HepG2 (cell line): Measurements from ENCODE around the gene PRDM12. TPM values are rescaled to one million over a fixed set of nuclear protein-coding genes. Genes with fewer than 3 reads are reported as not detected.

Experiments
- AHR ChIP-seq: IDR thresholded peaks from 2 replicates; pipeline ENCODE4 v1.6.1; 2018; ENCODE audit warnings: missing genetic modification reagents, missing compliant biosample characterization
- ARID2 ChIP-seq: sonication (generic); formaldehyde crosslinking; IDR thresholded peaks from 2 replicates; pipeline ENCODE4 v1.8.1; 2022; ENCODE audit warnings: mild to moderate bottlenecking, missing genetic modification reagents, borderline replicate concordance
- ELF1 ChIP-seq: sonication (generic); formaldehyde crosslinking; IDR thresholded peaks from 2 replicates; pipeline ENCODE4 v1.4.0; 2020; ENCODE audit warnings: missing genetic modification reagents
- FOXM1 ChIP-seq: sonication (generic); formaldehyde crosslinking; IDR thresholded peaks from 2 replicates; pipeline ENCODE4 v1.5.0; 2020; ENCODE audit warnings: missing genetic modification reagents
- FOXP1 ChIP-seq, 2 experiments: fragments of 450-650 bp in 1 of 2; IDR thresholded peaks; 2 replicates each; pipeline ENCODE4 v1.6.1; 2017 to 2018; ENCODE audit warnings: antibody characterized with exemption in 1 of 2
- MEF2D ChIP-seq: sonication (generic); formaldehyde crosslinking; IDR thresholded peaks from 2 replicates; pipeline ENCODE4 v1.5.1; 2020; ENCODE audit warnings: mild to moderate bottlenecking, missing genetic modification reagents
- MTF1 ChIP-seq: sonication (generic); formaldehyde crosslinking; IDR thresholded peaks from 2 replicates; pipeline ENCODE4 v1.5.0; 2020; ENCODE audit warnings: missing genetic modification reagents
- MZF1 ChIP-seq: sonication (generic); formaldehyde crosslinking; IDR thresholded peaks from 2 replicates; pipeline ENCODE4 v1.8.1; 2023; ENCODE audit warnings: mild to moderate bottlenecking, missing genetic modification reagents, borderline replicate concordance
- NFE2 ChIP-seq: sonication (generic); formaldehyde crosslinking; IDR thresholded peaks from 2 replicates; pipeline ENCODE4 v1.4.0; 2020; ENCODE audit warnings: missing genetic modification reagents
- NFKB2 ChIP-seq: sonication (generic); formaldehyde crosslinking; IDR thresholded peaks from 2 replicates; pipeline ENCODE4 v1.4.0; 2020; ENCODE audit warnings: missing genetic modification reagents, borderline replicate concordance
- PHF8 ChIP-seq: sonication (generic); formaldehyde crosslinking; IDR thresholded peaks from 2 replicates; pipeline ENCODE4 v1.5.0; 2020; ENCODE audit warnings: missing genetic modification reagents
- POLR2A ChIP-seq, 2 experiments: IDR thresholded peaks; 2 replicates each; pipeline ENCODE4 v1.6.1; 2011; ENCODE audit warnings: low read depth in 2 of 2, low read length in 2 of 2, mild to moderate bottlenecking in 1 of 2, moderate library complexity in 1 of 2; ENCODE audit not compliant: insufficient read depth in 1 of 2
- POLR2AphosphoS5 ChIP-seq: IDR thresholded peaks from 2 replicates; pipeline ENCODE4 v1.6.1; 2012; ENCODE audit warnings: low read depth, low read length
- SIX4 ChIP-seq: sonication (generic); formaldehyde crosslinking; IDR thresholded peaks from 2 replicates; pipeline ENCODE4 v1.4.0; 2020; ENCODE audit warnings: missing genetic modification reagents
- TBX2 ChIP-seq: sonication (generic); formaldehyde crosslinking; IDR thresholded peaks from 2 replicates; pipeline ENCODE4 v1.5.0; 2020; ENCODE audit warnings: missing genetic modification reagents, mild to moderate bottlenecking, borderline replicate concordance
- TCF12 ChIP-seq, 2 experiments: fragments of 450-650 bp in 1 of 2; sonication (generic) in 1 of 2; formaldehyde crosslinking in 1 of 2; IDR thresholded peaks; 2 replicates each; pipeline versions ENCODE4 v1.6.1 to v1.8.0; 2017 to 2022; ENCODE audit warnings: antibody characterized with exemption in 1 of 2, mild to moderate bottlenecking in 1 of 2, missing genetic modification reagents in 1 of 2, moderate library complexity in 1 of 2
- ZFP41 ChIP-seq: sonication (generic); formaldehyde crosslinking; IDR thresholded peaks from 2 replicates; pipeline ENCODE4 v1.4.0; 2020; ENCODE audit warnings: mild to moderate bottlenecking, missing genetic modification reagents, borderline replicate concordance
- ZNF468 ChIP-seq: sonication (generic); formaldehyde crosslinking; IDR thresholded peaks from 2 replicates; pipeline ENCODE4 v1.8.0; 2022; ENCODE audit warnings: mild to moderate bottlenecking, moderate library complexity, missing genetic modification reagents
- ZNF713 ChIP-seq: sonication (generic); formaldehyde crosslinking; IDR thresholded peaks from 2 replicates; pipeline ENCODE4 v1.4.0; 2020; ENCODE audit warnings: mild to moderate bottlenecking, missing genetic modification reagents
- ZNF747 ChIP-seq: sonication (generic); formaldehyde crosslinking; IDR thresholded peaks from 2 replicates; pipeline ENCODE4 v1.8.1; 2023; ENCODE audit warnings: missing genetic modification reagents, mild to moderate bottlenecking, borderline replicate concordance
- polyA plus RNA-seq, 8 experiments: library from polyadenylated mRNA; depleted of rRNA in 3 of 8; stranded (reverse) in 7 of 8; unstranded in 1 of 8; fragments of >200 nt; fragmentation: Illumina TruSeq in 4 of 8; extraction: Trizol in 4 of 8; gene quantifications; 2 replicates each; pipeline versions ENCODE4 v1.2.1 to v1.2.3, GENCODE V29; 2011 to 2016; ENCODE audit warnings: low read depth in 4 of 8, missing spikeins in 1 of 8, mixed read lengths in 1 of 8; ENCODE audit not compliant: insufficient read depth in 1 of 8
- total RNA-seq, 5 experiments: library from RNA; depleted of rRNA; stranded (reverse); fragments of >200 nt; fragmentation: Illumina TruSeq; extraction: Trizol; gene quantifications; 2 replicates each; pipeline ENCODE4 v1.2.3, GENCODE V29; 2016; ENCODE audit warnings: low read depth in 1 of 5
- TF ChIP-seq, protein P1 (sequence below): sonication (generic); formaldehyde crosslinking; IDR thresholded peaks from 2 replicates; pipeline ENCODE4 v1.4.0; 2020; ENCODE audit warnings: mild to moderate bottlenecking, missing genetic modification reagents
- TF ChIP-seq, protein P2 (sequence below): IDR thresholded peaks from 2 replicates; pipeline ENCODE4 v1.6.1; 2012; ENCODE audit warnings: inconsistent platforms
- TF ChIP-seq, protein P3 (sequence below), 2 experiments: sonication (generic) in 1 of 2; formaldehyde crosslinking in 1 of 2; IDR thresholded peaks; 2 replicates each; pipeline versions ENCODE4 v1.4.0 to v1.6.1; 2018 to 2020; ENCODE audit warnings: missing genetic modification reagents in 2 of 2, borderline replicate concordance in 1 of 2, low read depth in 1 of 2, mild to moderate bottlenecking in 1 of 2, missing biosample characterization in 1 of 2

The PRDM12 gene
- total and polyA plus RNA-seq, 2 of the 13 experiments (the other 11 are each of a cell fraction or from before 2014, with no cell fraction given) = 0.04 to 0.07 TPM

DNA sequence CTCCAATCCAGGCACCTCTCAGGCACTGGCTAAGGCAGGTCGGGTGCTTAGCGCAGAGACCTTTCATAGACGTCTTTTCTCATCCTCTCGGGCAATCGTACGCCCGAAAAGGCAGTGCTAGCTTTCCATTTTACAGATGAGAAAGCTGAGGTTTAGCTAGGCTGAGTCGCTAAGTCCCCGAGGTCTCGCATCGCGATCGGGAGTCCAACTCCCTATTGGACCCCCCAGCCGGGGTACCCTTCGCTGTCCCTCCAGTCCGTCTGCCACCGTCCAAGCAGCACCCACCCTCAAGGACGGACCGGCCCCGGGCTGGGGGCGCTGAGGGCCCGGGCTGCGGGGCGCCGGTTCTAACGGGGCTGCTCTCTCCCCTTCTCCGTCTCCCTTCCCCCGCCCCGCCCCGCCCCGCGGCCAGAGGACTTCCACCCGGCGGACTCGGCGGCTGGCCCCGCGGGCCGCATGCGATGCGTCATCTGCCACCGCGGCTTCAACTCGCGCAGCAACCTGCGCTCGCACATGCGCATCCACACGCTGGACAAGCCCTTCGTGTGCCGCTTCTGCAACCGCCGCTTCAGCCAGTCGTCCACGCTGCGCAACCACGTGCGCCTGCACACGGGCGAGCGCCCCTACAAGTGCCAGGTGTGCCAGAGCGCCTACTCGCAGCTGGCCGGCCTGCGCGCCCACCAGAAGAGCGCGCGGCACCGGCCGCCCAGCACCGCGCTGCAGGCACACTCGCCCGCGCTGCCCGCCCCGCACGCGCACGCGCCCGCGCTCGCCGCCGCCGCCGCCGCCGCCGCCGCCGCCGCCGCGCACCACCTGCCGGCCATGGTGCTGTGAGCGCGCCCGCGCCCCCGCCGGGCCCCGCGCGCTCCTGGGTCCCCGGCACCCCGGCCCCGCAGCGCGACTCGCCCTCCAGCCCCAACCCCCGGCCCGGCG lies 16.7 kb downstream of the PRDM12 start (continued):
- TF ChIP-seq SIX4 (CRISPR knock-in tag) = no peak
- TF ChIP-seq ELF1 = no peak
- peak; percentile 92; the same call in 1 of the 2 replicates for TF ChIP-seq NFKB2 (CRISPR knock-in tag)
- TF ChIP-seq POLR2A (IDR thresholded peaks at IDR 0.05; ENCODE audit: insufficient read depth in 1 of 2, low read depth in 2 of 2, low read length in 2 of 2) = peak; percentile 50 to 78
- peak; percentile 70; the same call in 1 of the 2 replicates for TF ChIP-seq TBX2 (CRISPR knock-in tag)
- TF ChIP-seq, protein P1, sequence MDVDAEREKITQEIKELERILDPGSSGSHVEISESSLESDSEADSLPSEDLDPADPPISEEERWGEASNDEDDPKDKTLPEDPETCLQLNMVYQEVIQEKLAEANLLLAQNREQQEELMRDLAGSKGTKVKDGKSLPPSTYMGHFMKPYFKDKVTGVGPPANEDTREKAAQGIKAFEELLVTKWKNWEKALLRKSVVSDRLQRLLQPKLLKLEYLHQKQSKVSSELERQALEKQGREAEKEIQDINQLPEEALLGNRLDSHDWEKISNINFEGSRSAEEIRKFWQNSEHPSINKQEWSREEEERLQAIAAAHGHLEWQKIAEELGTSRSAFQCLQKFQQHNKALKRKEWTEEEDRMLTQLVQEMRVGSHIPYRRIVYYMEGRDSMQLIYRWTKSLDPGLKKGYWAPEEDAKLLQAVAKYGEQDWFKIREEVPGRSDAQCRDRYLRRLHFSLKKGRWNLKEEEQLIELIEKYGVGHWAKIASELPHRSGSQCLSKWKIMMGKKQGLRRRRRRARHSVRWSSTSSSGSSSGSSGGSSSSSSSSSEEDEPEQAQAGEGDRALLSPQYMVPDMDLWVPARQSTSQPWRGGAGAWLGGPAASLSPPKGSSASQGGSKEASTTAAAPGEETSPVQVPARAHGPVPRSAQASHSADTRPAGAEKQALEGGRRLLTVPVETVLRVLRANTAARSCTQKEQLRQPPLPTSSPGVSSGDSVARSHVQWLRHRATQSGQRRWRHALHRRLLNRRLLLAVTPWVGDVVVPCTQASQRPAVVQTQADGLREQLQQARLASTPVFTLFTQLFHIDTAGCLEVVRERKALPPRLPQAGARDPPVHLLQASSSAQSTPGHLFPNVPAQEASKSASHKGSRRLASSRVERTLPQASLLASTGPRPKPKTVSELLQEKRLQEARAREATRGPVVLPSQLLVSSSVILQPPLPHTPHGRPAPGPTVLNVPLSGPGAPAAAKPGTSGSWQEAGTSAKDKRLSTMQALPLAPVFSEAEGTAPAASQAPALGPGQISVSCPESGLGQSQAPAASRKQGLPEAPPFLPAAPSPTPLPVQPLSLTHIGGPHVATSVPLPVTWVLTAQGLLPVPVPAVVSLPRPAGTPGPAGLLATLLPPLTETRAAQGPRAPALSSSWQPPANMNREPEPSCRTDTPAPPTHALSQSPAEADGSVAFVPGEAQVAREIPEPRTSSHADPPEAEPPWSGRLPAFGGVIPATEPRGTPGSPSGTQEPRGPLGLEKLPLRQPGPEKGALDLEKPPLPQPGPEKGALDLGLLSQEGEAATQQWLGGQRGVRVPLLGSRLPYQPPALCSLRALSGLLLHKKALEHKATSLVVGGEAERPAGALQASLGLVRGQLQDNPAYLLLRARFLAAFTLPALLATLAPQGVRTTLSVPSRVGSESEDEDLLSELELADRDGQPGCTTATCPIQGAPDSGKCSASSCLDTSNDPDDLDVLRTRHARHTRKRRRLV (CRISPR knock-in tag) = no peak
- TF ChIP-seq NFE2 (CRISPR knock-in tag) = no peak
- TF ChIP-seq, protein P2, sequence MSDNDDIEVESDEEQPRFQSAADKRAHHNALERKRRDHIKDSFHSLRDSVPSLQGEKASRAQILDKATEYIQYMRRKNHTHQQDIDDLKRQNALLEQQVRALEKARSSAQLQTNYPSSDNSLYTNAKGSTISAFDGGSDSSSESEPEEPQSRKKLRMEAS = peak; percentile 93
- peak; percentile 74; the same call in 1 of the 2 replicates for TF ChIP-seq FOXM1 (CRISPR knock-in tag)
- no peak for TF ChIP-seq TCF12 (IDR thresholded peaks at IDR 0.05)
- TF ChIP-seq TCF12 (CRISPR knock-in tag; IDR thresholded peaks at IDR 0.05) = no peak
- TF ChIP-seq ZFP41 (CRISPR knock-in tag) = no peak
- TF ChIP-seq MEF2D (CRISPR knock-in tag) = peak; percentile 44; the same call in 1 of the 2 replicates
- 0 out of 2 replicates have a peak, but pooled peaks have one; percentile 73 for TF ChIP-seq MTF1
- TF ChIP-seq, protein P3, sequence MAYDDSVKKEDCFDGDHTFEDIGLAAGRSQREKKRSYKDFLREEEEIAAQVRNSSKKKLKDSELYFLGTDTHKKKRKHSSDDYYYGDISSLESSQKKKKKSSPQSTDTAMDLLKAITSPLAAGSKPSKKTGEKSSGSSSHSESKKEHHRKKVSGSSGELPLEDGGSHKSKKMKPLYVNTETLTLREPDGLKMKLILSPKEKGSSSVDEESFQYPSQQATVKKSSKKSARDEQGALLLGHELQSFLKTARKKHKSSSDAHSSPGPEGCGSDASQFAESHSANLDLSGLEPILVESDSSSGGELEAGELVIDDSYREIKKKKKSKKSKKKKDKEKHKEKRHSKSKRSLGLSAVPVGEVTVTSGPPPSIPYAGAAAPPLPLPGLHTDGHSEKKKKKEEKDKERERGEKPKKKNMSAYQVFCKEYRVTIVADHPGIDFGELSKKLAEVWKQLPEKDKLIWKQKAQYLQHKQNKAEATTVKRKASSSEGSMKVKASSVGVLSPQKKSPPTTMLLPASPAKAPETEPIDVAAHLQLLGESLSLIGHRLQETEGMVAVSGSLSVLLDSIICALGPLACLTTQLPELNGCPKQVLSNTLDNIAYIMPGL (CRISPR knock-in tag; IDR thresholded peaks at IDR 0.05; ENCODE audit: borderline replicate concordance in 1 of 2, low read depth in 1 of 2) = no peak
- TF ChIP-seq ARID2 (CRISPR knock-in tag) = peak; percentile 75; the same call in 1 of the 2 replicates
- TF ChIP-seq POLR2AphosphoS5 = peak; percentile 40
- TF ChIP-seq ZNF713 (CRISPR knock-in tag) = no peak
- peak; percentile 80; the same call in 1 of the 2 replicates for TF ChIP-seq AHR
- no peak for TF ChIP-seq ZNF468 (CRISPR knock-in tag)
- no peak for TF ChIP-seq MZF1 (CRISPR knock-in tag)
- TF ChIP-seq PHF8 (CRISPR knock-in tag) = peak; percentile 78
- TF ChIP-seq FOXP1 (IDR thresholded peaks at IDR 0.05) = no peak
- no peak for TF ChIP-seq FOXP1 (CRISPR knock-in tag; IDR thresholded peaks at IDR 0.05)
- TF ChIP-seq ZNF747 = peak; percentile 75; the same call in 1 of the 2 replicates
